CD4-positive, alpha-beta T cell treated with Interleukin-4 for 4 hours (primary cell): ENCODE results near the gene GOLGA6L25.
"Not testable (repeated sequence)": the region's sequence is repeated elsewhere in the genome, so short reads cannot be mapped to it uniquely, and the experiment has no call there.

ENCODE experiments used
- DNase-seq: peaks from one replicate; pipeline ENCODE4 v3.0.0-alpha.2; 2020

The GOLGA6L25 gene

GRCh38 chr15:28553268-28553667 lies at the start of gene GOLGA6L25:
Gene GOLGA6L25 (plus strand): TSS chr15:28553568. CDS start chr15:28553629, 61 bp downstream.
- not testable (repeated sequence) for DNase-seq

- not testable (repeated sequence) for DNase-seq
Observed at GRCh38 chr15:28508217-28508889, 45.0 kb upstream of the GOLGA6L25 start.

- not testable (repeated sequence) for DNase-seq
Observed at GRCh38 chr15:28514128-28514527, 39.2 kb upstream of the GOLGA6L25 start.

- DNase-seq = not testable (repeated sequence)
Observed at GRCh38 chr15:28515208-28515607, 38.2 kb upstream of the GOLGA6L25 start.

GRCh38 chr15:28532954-28533353 lies 20.4 kb upstream of the GOLGA6L25 start, which contains the start of gene GOLGA8G:
Gene GOLGA8G (minus strand): TSS chr15:28532971. CDS start chr15:28532909, 62 bp downstream.
- not testable (repeated sequence) for DNase-seq

- not testable (repeated sequence) for DNase-seq
Observed at GRCh38 chr15:28573351-28573750, 20.0 kb downstream of the GOLGA6L25 start.

- not testable (repeated sequence) for DNase-seq
Observed at GRCh38 chr15:28588977-28589606, 35.7 kb downstream of the GOLGA6L25 start.

- DNase-seq = not testable (repeated sequence)
Observed at GRCh38 chr15:28589769-28590168, 36.4 kb downstream of the GOLGA6L25 start.

GRCh38 chr15:28592395-28592794 lies 39.0 kb downstream of the GOLGA6L25 start:
- not testable (repeated sequence) for DNase-seq

GRCh38 chr15:28593424-28594129 lies 40.2 kb downstream of the GOLGA6L25 start:
- DNase-seq = not testable (repeated sequence)

- not testable (repeated sequence) for DNase-seq
Observed at GRCh38 chr15:28597471-28597870, 44.1 kb downstream of the GOLGA6L25 start.

GRCh38 chr15:28598209-28598608 lies 44.8 kb downstream of the GOLGA6L25 start:
- not testable (repeated sequence) for DNase-seq

GRCh38 chr15:28602152-28602551 lies 48.8 kb downstream of the GOLGA6L25 start:
- not testable (repeated sequence) for DNase-seq
